Mesodermal cell (in vitro differentiated cells): Measurements from ENCODE around the gene CFAP74.

Experiments used
- H3K27ac ChIP-seq: 2 replicates; pipeline ENCODE4 v1.7.0; 2013; ENCODE audit warnings: mild to moderate bottlenecking, low read depth, low read length, moderate library complexity; ENCODE audit not compliant: severe bottlenecking
- H3K36me3 ChIP-seq: 2 replicates; pipeline ENCODE4 v1.7.1; 2013; ENCODE audit warnings: mild to moderate bottlenecking, low read length, moderate library complexity; ENCODE audit not compliant: control insufficient read depth, insufficient read depth
- H3K4me1 ChIP-seq: one replicate; pipeline ENCODE4 v1.7.1; 2013; ENCODE audit warnings: mild to moderate bottlenecking, low read length; ENCODE audit not compliant: insufficient read depth, control insufficient read depth, poor library complexity, severe bottlenecking
- H3K4me3 ChIP-seq: 2 replicates; pipeline ENCODE4 v1.7.0; 2013; ENCODE audit warnings: low read length, control low read depth, mild to moderate bottlenecking; ENCODE audit not compliant: insufficient read depth, poor library complexity, severe bottlenecking; ENCODE audit errors: extremely low read depth
- H3K9me3 ChIP-seq: 2 replicates; pipeline ENCODE4 v1.7.1; 2013; ENCODE audit warnings: mild to moderate bottlenecking, low read length, moderate library complexity; ENCODE audit not compliant: control insufficient read depth
- WGBS, 2 experiments: methylation state at CpG; one replicate each; pipeline ENCODE4 v1.1.5; 2013; ENCODE audit warnings: missing lambda C conversion rate in 2 of 2; ENCODE audit not compliant: insufficient coverage in 2 of 2; 5-methylcytosine and 5-hydroxymethylcytosine counted together

Gene CFAP74

GRCh38 chr1:1994536-1994935, 9.1 kb downstream of the CFAP74 start:
- Histone ChIP-seq H3K4me1 (peaks cover 10% of the 10 kb centered on the region), H3K36me3 (no peaks in the 10 kb centered on the region), H3K4me3 (no peak overlapping the region), H3K9me3 (no peaks in the 10 kb centered on the region), H3K27ac (no peak overlapping the region)
- WGBS, 2 experiments: 80 to 82% methylated on average over 5 to 6 of the region's 8 CpGs

- Histone ChIP-seq H3K4me3 (no peak overlapping the region), H3K36me3 (no peaks in the 10 kb centered on the region)
- WGBS, 2 experiments: 75% methylated on average over 2 of the region's 10 CpGs; no CpG with 5 or more reads in 1 of the 2 experiments
Observed at GRCh38 chr1:1990222-1990621, 13.4 kb downstream of the CFAP74 start.

GRCh38 chr1:1989789-1990188, 13.8 kb downstream of the CFAP74 start:
- Histone ChIP-seq H3K9me3 (no peaks in the 10 kb centered on the region), H3K4me1 (peaks cover 6% of the 10 kb centered on the region), H3K36me3 (no peaks in the 10 kb centered on the region), H3K27ac (no peak overlapping the region), H3K4me3 (no peak overlapping the region)
- 91 to 93% methylated on average over 6 of the region's 9 CpGs for WGBS, 2 experiments

More at GRCh38 chr1:1990222-1990621, 13.4 kb downstream of the CFAP74 start:
- Histone ChIP-seq H3K27ac (no peak overlapping the region), H3K4me1 (peaks cover 6% of the 10 kb centered on the region), H3K9me3 (no peaks in the 10 kb centered on the region)

GRCh38 chr1:1989102-1989542, 14.5 kb downstream of the CFAP74 start:
- 88 to 94% methylated on average over 22 of the region's 22 CpGs for WGBS, 2 experiments
- Histone ChIP-seq H3K4me1 (peaks cover 6% of the 10 kb centered on the region), H3K27ac (no peak overlapping the region)

GRCh38 chr1:1988061-1988945, 15.3 kb downstream of the CFAP74 start:
- WGBS, 2 experiments: 86 to 90% methylated on average over 10 to 12 of the region's 29 CpGs
- Histone ChIP-seq H3K9me3 (no peaks in the 10 kb centered on the region), H3K27ac (no peak overlapping the region), H3K4me3 (no peak overlapping the region), H3K4me1 (peaks cover 6% of the 10 kb centered on the region), H3K36me3 (no peaks in the 10 kb centered on the region)

More at GRCh38 chr1:1989102-1989542, 14.5 kb downstream of the CFAP74 start:
- Histone ChIP-seq H3K36me3 (no peaks in the 10 kb centered on the region), H3K9me3 (no peaks in the 10 kb centered on the region), H3K4me3 (no peak overlapping the region)

GRCh38 chr1:1987142-1987510, 16.5 kb downstream of the CFAP74 start:
- Histone ChIP-seq H3K36me3 (no peaks in the 10 kb centered on the region), H3K4me1 (peaks cover 6% of the 10 kb centered on the region), H3K9me3 (no peaks in the 10 kb centered on the region), H3K27ac (no peak overlapping the region), H3K4me3 (no peak overlapping the region)
- WGBS, 2 experiments: 84 to 86% methylated on average over 13 of the region's 13 CpGs

GRCh38 chr1:1986451-1987141, 17.0 kb downstream of the CFAP74 start:
- no peaks in the 10 kb centered on the region for H3K9me3 ChIP-seq
- WGBS, 2 experiments: 73 to 80% methylated on average over 21 to 24 of the region's 24 CpGs
- no peaks in the 10 kb centered on the region for H3K36me3 ChIP-seq
- H3K4me3 ChIP-seq: no peak overlapping the region
- H3K4me1 ChIP-seq: peaks cover 6% of the 10 kb centered on the region
- no peak overlapping the region for H3K27ac ChIP-seq

GRCh38 chr1:1985375-1986050, 18.1 kb downstream of the CFAP74 start:
- 92 to 93% methylated on average over 23 to 32 of the region's 32 CpGs for WGBS, 2 experiments
- Histone ChIP-seq H3K4me1 (peaks cover 2% of the 10 kb centered on the region), H3K4me3 (no peak overlapping the region), H3K36me3 (no peaks in the 10 kb centered on the region), H3K27ac (no peak overlapping the region), H3K9me3 (no peaks in the 10 kb centered on the region)

GRCh38 chr1:1984560-1985070, 19.0 kb downstream of the CFAP74 start:
- Histone ChIP-seq H3K4me3 (no peak overlapping the region), H3K4me1 (no peaks in the 10 kb centered on the region), H3K27ac (no peak overlapping the region), H3K36me3 (no peaks in the 10 kb centered on the region), H3K9me3 (no peaks in the 10 kb centered on the region)
- 88 to 89% methylated on average over 16 to 17 of the region's 17 CpGs for WGBS, 2 experiments

GRCh38 chr1:1982379-1983232, 21.0 kb downstream of the CFAP74 start:
- Histone ChIP-seq H3K27ac (no peak overlapping the region), H3K9me3 (no peaks in the 10 kb centered on the region)
- WGBS, 2 experiments: 93 to 94% methylated on average over 35 to 36 of the region's 36 CpGs

More at GRCh38 chr1:1982379-1983232, 21.0 kb downstream of the CFAP74 start:
- Histone ChIP-seq H3K36me3 (no peaks in the 10 kb centered on the region), H3K4me3 (no peak overlapping the region), H3K4me1 (no peaks in the 10 kb centered on the region)
